H9 (cell line): ENCODE results near the gene BBS1. TPM values are rescaled to one million over a fixed set of nuclear protein-coding genes. Genes with fewer than 3 reads are reported as not detected.

Source experiments
- DNase-seq: peaks from one replicate; pipeline ENCODE4 v3.0.0-alpha.2; 2017
- H2AFZ ChIP-seq: one replicate; pipeline ENCODE4 v1.6.1; 2013; ENCODE audit warnings: mild to moderate bottlenecking, low read length, control low read depth, moderate library complexity
- H2AK5ac ChIP-seq: 2 replicates; pipeline ENCODE4 v1.6.1; 2013; ENCODE audit warnings: low read length, control low read depth, mixed read lengths; ENCODE audit not compliant: insufficient read length
- H2BK120ac ChIP-seq: one replicate; pipeline ENCODE4 v1.6.1; 2013; ENCODE audit warnings: low read depth, mild to moderate bottlenecking, low read length, control low read depth, inconsistent platforms; ENCODE audit not compliant: poor library complexity, severe bottlenecking
- H2BK12ac ChIP-seq: 2 replicates; pipeline ENCODE4 v1.6.1; 2013; ENCODE audit warnings: low read length, control low read depth, mixed read lengths, low read depth; ENCODE audit not compliant: insufficient read length
- H2BK15ac ChIP-seq: 2 replicates; pipeline ENCODE4 v1.6.1; 2013; ENCODE audit warnings: low read depth, low read length, control low read depth
- H2BK20ac ChIP-seq: one replicate; pipeline ENCODE4 v1.6.1; 2013; ENCODE audit warnings: low read depth, mild to moderate bottlenecking, low read length, control low read depth, inconsistent platforms; ENCODE audit not compliant: poor library complexity, severe bottlenecking
- H2BK5ac ChIP-seq: 2 replicates; pipeline ENCODE4 v1.6.1; 2013; ENCODE audit warnings: low read length, control low read depth, mixed read lengths; ENCODE audit not compliant: insufficient read length
- H3K14ac ChIP-seq: 2 replicates; pipeline ENCODE4 v1.6.1; 2013; ENCODE audit warnings: low read length, control low read depth; ENCODE audit not compliant: insufficient read depth
- H3K18ac ChIP-seq: 2 replicates; pipeline ENCODE4 v1.6.1; 2013; ENCODE audit warnings: low read depth, mild to moderate bottlenecking, mixed read lengths, low read length, control low read depth; ENCODE audit not compliant: insufficient read length
- H3K23ac ChIP-seq: 2 replicates; pipeline ENCODE4 v1.6.1; 2013; ENCODE audit warnings: low read length, control low read depth, mixed read lengths, low read depth; ENCODE audit not compliant: insufficient read length
- H3K23me2 ChIP-seq: 2 replicates; pipeline ENCODE4 v1.6.1; 2013; ENCODE audit warnings: low read depth, mild to moderate bottlenecking, mixed read lengths, low read length, control low read depth; ENCODE audit not compliant: insufficient read length, poor library complexity, severe bottlenecking
- H3K27ac ChIP-seq: 2 replicates; pipeline ENCODE4 v1.5.1; 2013; ENCODE audit warnings: low read length, control low read depth, mixed read lengths, low read depth; ENCODE audit not compliant: insufficient read length
- H3K27me3 ChIP-seq: 2 replicates; pipeline ENCODE4 v1.6.1; 2013; ENCODE audit warnings: low read length, control low read depth, inconsistent platforms; ENCODE audit not compliant: insufficient read depth
- H3K4ac ChIP-seq: 2 replicates; pipeline ENCODE4 v1.6.1; 2013; ENCODE audit warnings: low read depth, mild to moderate bottlenecking, control low read depth, inconsistent platforms, low read length, moderate library complexity
- H3K4me1 ChIP-seq: 2 replicates; pipeline ENCODE4 v1.6.1; 2013; ENCODE audit warnings: low read length, control low read depth, inconsistent platforms; ENCODE audit not compliant: insufficient read depth
- H3K4me2 ChIP-seq: 2 replicates; pipeline ENCODE4 v1.6.1; 2013; ENCODE audit warnings: low read length, control low read depth, mixed read lengths; ENCODE audit not compliant: insufficient read length, insufficient read depth
- H3K56ac ChIP-seq: 2 replicates; pipeline ENCODE4 v1.6.1; 2013; ENCODE audit warnings: low read depth, mild to moderate bottlenecking, mixed read lengths, low read length, control low read depth; ENCODE audit not compliant: insufficient read length
- H3K79me1 ChIP-seq: 2 replicates; pipeline ENCODE4 v1.6.1; 2013; ENCODE audit warnings: low read depth, mild to moderate bottlenecking, moderate library complexity, low read length, control low read depth, inconsistent platforms; ENCODE audit not compliant: insufficient read depth, poor library complexity, severe bottlenecking
- H3K79me2 ChIP-seq: 2 replicates; pipeline ENCODE4 v1.6.1; 2013; ENCODE audit warnings: low read length, control low read depth, inconsistent platforms; ENCODE audit not compliant: insufficient read depth
- H3K9ac ChIP-seq: 2 replicates; pipeline ENCODE4 v1.6.1; 2013; ENCODE audit warnings: low read length, control low read depth, mixed read lengths; ENCODE audit not compliant: insufficient read length; ENCODE audit errors: extremely low read depth
- H3K9me3 ChIP-seq: one replicate; pipeline ENCODE4 v1.6.1; 2013; ENCODE audit warnings: low read depth, low read length, inconsistent platforms; ENCODE audit not compliant: control insufficient read depth
- H3T11ph ChIP-seq: one replicate; pipeline ENCODE4 v1.6.1; 2013; ENCODE audit warnings: mild to moderate bottlenecking, low read length, control low read depth, inconsistent platforms
- H4K20me1 ChIP-seq: one replicate; pipeline ENCODE4 v1.6.1; 2013; ENCODE audit not compliant: control insufficient read depth, insufficient read length, insufficient read depth
- H4K5ac ChIP-seq: 2 replicates; pipeline ENCODE4 v1.6.1; 2013; ENCODE audit warnings: low read depth, mild to moderate bottlenecking, mixed read lengths, low read length, control low read depth; ENCODE audit not compliant: insufficient read length
- H4K8ac ChIP-seq: replicated peaks from 2 replicates; pipeline ENCODE4 v1.6.1; 2013; ENCODE audit warnings: low read length, control low read depth, mixed read lengths, low read depth; ENCODE audit not compliant: insufficient read length
- H4K91ac ChIP-seq: 2 replicates; pipeline ENCODE4 v1.6.1; 2013; ENCODE audit warnings: low read depth, mild to moderate bottlenecking, moderate library complexity, mixed read lengths, low read length, control low read depth; ENCODE audit not compliant: insufficient read length
- H3K27ac Mint-ChIP-seq, 3 experiments: 2 replicates in 2 of 3; 3 replicates in 1 of 3; pipeline ENCODE4 v1.8.0; 2020 to 2021; ENCODE audit warnings: mixed read lengths in 3 of 3, mild to moderate bottlenecking in 1 of 3, moderate library complexity in 1 of 3
- H3K27me3 Mint-ChIP-seq: 2 replicates; pipeline ENCODE4 v1.8.0; 2021; ENCODE audit warnings: low read depth, mild to moderate bottlenecking, moderate library complexity, mixed read lengths
- H3K36me3 Mint-ChIP-seq, 3 experiments: 2 replicates in 2 of 3; 3 replicates in 1 of 3; pipeline ENCODE4 v1.8.0; 2020 to 2021; ENCODE audit warnings: low read depth in 3 of 3, mixed read lengths in 3 of 3; ENCODE audit not compliant: insufficient read depth in 1 of 3
- H3K4me1 Mint-ChIP-seq, 2 experiments: 2 replicates each; pipeline ENCODE4 v1.8.0; 2020; ENCODE audit warnings: mixed read lengths in 2 of 2
- H3K4me3 Mint-ChIP-seq, 2 experiments: 2 replicates in 1 of 2; 3 replicates in 1 of 2; pipeline ENCODE4 v1.8.0; 2020 to 2021; ENCODE audit warnings: mild to moderate bottlenecking in 2 of 2, mixed read lengths in 2 of 2, moderate library complexity in 1 of 2
- H3K9me3 Mint-ChIP-seq, 2 experiments: 2 replicates in 1 of 2; 3 replicates in 1 of 2; pipeline ENCODE4 v1.8.0; 2020; ENCODE audit warnings: mild to moderate bottlenecking in 2 of 2, mixed read lengths in 2 of 2, moderate library complexity in 1 of 2
- WGBS: extraction: QIAGEN DNeasy Blood & Tissue Kit; methylation state at CpG from one replicate; pipeline ENCODE4 v1.1.7; 2013; ENCODE audit warnings: missing lambda C conversion rate, low lambda C conversion rate, mixed read lengths; ENCODE audit not compliant: insufficient read length; ENCODE audit errors: extremely low coverage; 5-methylcytosine and 5-hydroxymethylcytosine counted together
- total RNA-seq: library from RNA; stranded (reverse); gene quantifications from 2 replicates; pipeline ENCODE4 v1.2.1, GENCODE V29; 2021
- TF ChIP-seq, protein P1 (sequence below): fragments of 200-600 bp; sonication (generic); conservative IDR thresholded peaks from 3 replicates; pipeline ENCODE4 v1.8.0; 2021; ENCODE audit warnings: antibody characterized with exemption, mild to moderate bottlenecking

BBS1 gene
- total RNA-seq, 1 experiment from 2014 or later, result 27.2 TPM

DNA sequence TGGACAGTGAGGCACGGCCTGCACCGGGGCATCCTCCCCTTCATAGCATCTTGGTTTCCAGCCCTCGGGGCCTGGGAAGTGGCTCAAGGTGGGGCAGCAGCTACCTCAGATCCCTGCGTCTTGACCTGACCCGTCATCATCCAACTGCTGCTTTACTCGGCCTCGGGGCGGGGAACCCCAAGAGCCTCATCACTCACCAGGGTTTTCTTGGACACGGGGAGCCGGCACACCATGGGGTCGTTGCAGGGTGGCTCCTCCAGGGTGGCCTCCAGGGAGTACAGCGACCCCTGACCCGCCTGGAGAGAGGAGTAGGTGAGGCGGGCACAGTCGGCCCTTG lies 57.3 kb downstream of the BBS1 start:
- Mint-ChIP-seq H3K4me3 (no peak overlapping the region), H3K27me3 (peaks cover 2% of the 10 kb centered on the region), H3K36me3 (peaks cover 0 to 23% (median 9%) of the 10 kb centered on the region in 3 experiments; a peak in 6 of 7 replicates), H3K4me1 (peaks cover 24 to 30% of the 10 kb centered on the region in 2 experiments), H3K9me3 (peaks cover 3 to 8% of the 10 kb centered on the region in 2 experiments; a peak in 3 of 5 replicates), H3K27ac (no peak overlapping the region)
- Histone ChIP-seq H2BK15ac (no peak overlapping the region), H2AFZ (no peak overlapping the region), H3K4me1 (peaks cover 11% of the 10 kb centered on the region), H4K5ac (no peak overlapping the region), H2BK120ac (no peak overlapping the region), H3K27me3 (no peaks in the 10 kb centered on the region), H3K18ac (no peak overlapping the region), H4K8ac (no peak overlapping the region), H3K56ac (no peak overlapping the region), H3K14ac (no peak overlapping the region), H4K20me1 (no peaks in the 10 kb centered on the region), H3K27ac (no peak overlapping the region), H3K4me2 (no peak overlapping the region), H2BK5ac (no peak overlapping the region), H2BK20ac (no peak overlapping the region), H3K9me3 (no peaks in the 10 kb centered on the region), H2BK12ac (no peak overlapping the region), H3K9ac (no peak overlapping the region), H3K23ac (no peak overlapping the region), H3K23me2 (no peaks in the 10 kb centered on the region), H3K4ac (no peak overlapping the region), H3K79me2 (no peaks in the 10 kb centered on the region), H4K91ac (no peak overlapping the region), H3T11ph (no peak overlapping the region), H2AK5ac (no peak overlapping the region), H3K79me1 (no peaks in the 10 kb centered on the region)
- TF ChIP-seq, protein P1, sequence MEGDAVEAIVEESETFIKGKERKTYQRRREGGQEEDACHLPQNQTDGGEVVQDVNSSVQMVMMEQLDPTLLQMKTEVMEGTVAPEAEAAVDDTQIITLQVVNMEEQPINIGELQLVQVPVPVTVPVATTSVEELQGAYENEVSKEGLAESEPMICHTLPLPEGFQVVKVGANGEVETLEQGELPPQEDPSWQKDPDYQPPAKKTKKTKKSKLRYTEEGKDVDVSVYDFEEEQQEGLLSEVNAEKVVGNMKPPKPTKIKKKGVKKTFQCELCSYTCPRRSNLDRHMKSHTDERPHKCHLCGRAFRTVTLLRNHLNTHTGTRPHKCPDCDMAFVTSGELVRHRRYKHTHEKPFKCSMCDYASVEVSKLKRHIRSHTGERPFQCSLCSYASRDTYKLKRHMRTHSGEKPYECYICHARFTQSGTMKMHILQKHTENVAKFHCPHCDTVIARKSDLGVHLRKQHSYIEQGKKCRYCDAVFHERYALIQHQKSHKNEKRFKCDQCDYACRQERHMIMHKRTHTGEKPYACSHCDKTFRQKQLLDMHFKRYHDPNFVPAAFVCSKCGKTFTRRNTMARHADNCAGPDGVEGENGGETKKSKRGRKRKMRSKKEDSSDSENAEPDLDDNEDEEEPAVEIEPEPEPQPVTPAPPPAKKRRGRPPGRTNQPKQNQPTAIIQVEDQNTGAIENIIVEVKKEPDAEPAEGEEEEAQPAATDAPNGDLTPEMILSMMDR, result no peak
- no peak for DNase-seq
- no CpG with 5 or more reads among the region's 15 CpGs for WGBS
